ENCODE results near the gene CCDC63. TPM values are rescaled to one million over a fixed set of nuclear protein-coding genes. Genes with fewer than 3 reads are reported as not detected.

The CCDC63 gene
- polyA plus RNA-seq, 3 donors: 0.22 TPM; not detected in 2

GRCh38 chr12:110872100-110872499, 25.3 kb downstream of the CCDC63 start:
- no peak overlapping the region for H3K4me3 Mint-ChIP-seq
- H3K36me3 Mint-ChIP-seq: no peaks in the 10 kb centered on the region
- H3K79me2 ChIP-seq (ENCODE audit: insufficient read depth, low read length): no peaks in the 10 kb centered on the region
- no peaks in the 10 kb centered on the region for H4K20me1 ChIP-seq (ENCODE audit: insufficient read depth, low read length)
- no peak overlapping the region for H3K4me2 ChIP-seq (replicated peaks; ENCODE audit: extremely low read depth, low read length, poor library complexity, severe bottlenecking)
- H3K4me1 Mint-ChIP-seq: peaks cover 21% of the 10 kb centered on the region
- no peaks in the 10 kb centered on the region for H3K9me3 ChIP-seq (replicated peaks in 1 of 2; ENCODE audit: control insufficient read depth in 1 of 2, insufficient read depth in 1 of 2, low read length in 2 of 2)
- no peak overlapping the region for H3K9ac ChIP-seq (ENCODE audit: insufficient read depth, low read length, poor library complexity, severe bottlenecking)
- no peaks in the 10 kb centered on the region for H3K27me3 ChIP-seq (ENCODE audit: control insufficient read depth in 2 of 2, insufficient read depth in 2 of 2, low read length in 2 of 2)
- no peak for DNase-seq
- H3K27me3 Mint-ChIP-seq (ENCODE audit: low read depth in 3 of 3): peaks cover 0 to 6% (median 3%) of the 10 kb centered on the region in 3 donors
- H3K4me3 ChIP-seq (replicated peaks in 1 of 3; ENCODE audit: low read depth in 2 of 3, low read length in 3 of 3): no peak overlapping the region
- 96% methylated on average over 4 of the region's 4 CpGs for WGBS (ENCODE audit: insufficient coverage)
- peaks cover 12 to 22% of the 10 kb centered on the region in 2 donors for H3K4me1 ChIP-seq (ENCODE audit: control insufficient read depth in 1 of 2, insufficient read depth in 2 of 2, low read length in 2 of 2)
- no peak for TF ChIP-seq CTCF (IDR thresholded peaks at IDR 0.05)
- no peak overlapping the region for H3K27ac ChIP-seq (ENCODE audit: low read depth in 1 of 2, low read length in 2 of 2)
- H2AFZ ChIP-seq (ENCODE audit: insufficient read depth, low read depth, low read length, poor library complexity, severe bottlenecking): no peak overlapping the region
- peaks cover 0 to 4% (median 2%) of the 10 kb centered on the region in 7 donors for H3K9me3 Mint-ChIP-seq
- no peak overlapping the region for H3K27ac Mint-ChIP-seq
- no peaks in the 10 kb centered on the region for H3K36me3 ChIP-seq (replicated peaks in 1 of 2; ENCODE audit: control insufficient read depth in 1 of 2, insufficient read depth in 2 of 2, low read length in 2 of 2)
- intact Hi-C loops (cut with micrococcal nuclease): no loop called here

GRCh38 chr12:110874351-110874750, 27.6 kb downstream of the CCDC63 start:
- H3K4me1 ChIP-seq (ENCODE audit: control insufficient read depth in 1 of 2, insufficient read depth in 2 of 2, low read length in 2 of 2): peaks cover 4 to 10% of the 10 kb centered on the region in 2 donors
- Mint-ChIP-seq H3K9me3 (peaks cover 0 to 4% (median 2%) of the 10 kb centered on the region in 7 donors), H3K36me3 (no peaks in the 10 kb centered on the region), H3K27me3 (ENCODE audit: low read depth in 3 of 3) (peaks cover 0 to 10% (median 3%) of the 10 kb centered on the region in 3 donors), H3K4me3 (no peak overlapping the region), H3K27ac (no peak overlapping the region), H3K4me1 (peaks cover 11% of the 10 kb centered on the region)
- intact Hi-C loops (cut with micrococcal nuclease): no loop called here
- no peaks in the 10 kb centered on the region for H3K79me2 ChIP-seq (ENCODE audit: insufficient read depth, low read length)
- H3K4me3 ChIP-seq (replicated peaks in 1 of 3; ENCODE audit: low read depth in 2 of 3, low read length in 3 of 3): no peak overlapping the region
- H3K27me3 ChIP-seq (ENCODE audit: control insufficient read depth in 2 of 2, insufficient read depth in 2 of 2, low read length in 2 of 2): no peaks in the 10 kb centered on the region
- H3K9ac ChIP-seq (ENCODE audit: insufficient read depth, low read length, poor library complexity, severe bottlenecking): no peak overlapping the region
- DNase-seq: no peak
- H3K9me3 ChIP-seq (replicated peaks in 1 of 2; ENCODE audit: control insufficient read depth in 1 of 2, insufficient read depth in 1 of 2, low read length in 2 of 2): no peaks in the 10 kb centered on the region
- no CpG with 5 or more reads among the region's 2 CpGs for WGBS (ENCODE audit: insufficient coverage)
- H3K4me2 ChIP-seq (replicated peaks; ENCODE audit: extremely low read depth, low read length, poor library complexity, severe bottlenecking): no peak overlapping the region
- no peak overlapping the region for H2AFZ ChIP-seq (ENCODE audit: insufficient read depth, low read depth, low read length, poor library complexity, severe bottlenecking)
- no peak overlapping the region for H3K27ac ChIP-seq (ENCODE audit: low read depth in 1 of 2, low read length in 2 of 2)
- no peaks in the 10 kb centered on the region for H3K36me3 ChIP-seq (replicated peaks in 1 of 2; ENCODE audit: control insufficient read depth in 1 of 2, insufficient read depth in 2 of 2, low read length in 2 of 2)
- H4K20me1 ChIP-seq (ENCODE audit: insufficient read depth, low read length): no peaks in the 10 kb centered on the region
- no peak for TF ChIP-seq CTCF (IDR thresholded peaks at IDR 0.05)

Data from CD14-positive monocyte (primary cell).